Right cardiac atrium (tissue), 5 donors: Measurements from ENCODE around the gene REN. TPM values are rescaled to one million over a fixed set of nuclear protein-coding genes. Genes with fewer than 3 reads are reported as not detected.

Experiments
- ATAC-seq, 2 donors: fragments of 200-7000 bp; cut with Tn5 transposase; one replicate each; pipeline versions ENCODE4 v1.8.0 to v1.9.1; 2020; ENCODE audit warnings: moderate library complexity in 2 of 2, mild to moderate bottlenecking in 1 of 2
- DNase-seq, 3 donors: peaks; one replicate each; pipeline ENCODE4 v3.0.0-alpha.2; 2020
- H3K27ac ChIP-seq: one replicate; pipeline ENCODE4 v1.5.1; 2013; ENCODE audit warnings: mild to moderate bottlenecking, low read length, control low read depth, moderate library complexity
- H3K27me3 ChIP-seq: one replicate; pipeline ENCODE4 v1.6.1; 2013; ENCODE audit not compliant: control insufficient read depth, insufficient read depth
- H3K4me1 ChIP-seq: one replicate; pipeline ENCODE4 v1.6.1; 2013; ENCODE audit warnings: low read length; ENCODE audit not compliant: control insufficient read depth, insufficient read depth
- H3K4me3 ChIP-seq: one replicate; pipeline ENCODE4 v1.5.1; 2013; ENCODE audit warnings: low read length, control low read depth
- H3K9me3 ChIP-seq: one replicate; pipeline ENCODE4 v1.6.1; 2013; ENCODE audit warnings: low read length; ENCODE audit not compliant: control insufficient read depth
- WGBS: extraction: QIAGEN DNeasy Blood & Tissue Kit; methylation state at CpG from one replicate; pipeline ENCODE4 v1.1.7; 2013; 5-methylcytosine and 5-hydroxymethylcytosine counted together
- intact Hi-C, 4 donors: fragments of 100-400 bp; cut with DNase I; formaldehyde crosslinking; loops; one replicate each; pipeline versions ENCODE4 v1.11.0 to v1.14.0; 2022 to 2023
- long read RNA-seq, 4 donors: library from polyadenylated mRNA; unstranded; transcript quantifications; one replicate each; pipeline ENCODE4 v2.0.0, GENCODE V29; 2020 to 2021
- polyA plus RNA-seq: library from polyadenylated mRNA; stranded (reverse); fragments of 200-250 nt; gene quantifications from one replicate; pipeline ENCODE4 v1.2.3, GENCODE V29; 2013
- total RNA-seq, 4 donors: library from RNA; stranded (reverse); fragmentation: NEBNext Ultra II Directional; extraction: Animal tissue kit (Norgen Biotek cat#: 25700); gene quantifications; one replicate each; pipeline ENCODE4 v1.2.1, GENCODE V29; 2021
- donor health status: healthy with polysubstance abuse.
- donor health status: DM: no; HTN: yes; CAD: no.
- donor health status: DM: no; HTN: no; CAD: no.
- donor health status: DM: no; HTN: yes; CAD: no; lungs with severe emphysema.
- donor health status: DM: yes; HTN: yes; CAD: no.

The REN gene
- 1 to 10 TPM in 1 of 4 donors, under 1 TPM in 2, not detected in 1; 0.51 to 2.9 (median 0.89) TPM for total RNA-seq
- polyA plus RNA-seq, result 1.0 TPM
- long read RNA-seq, donor 1, result 0 reads
- long read RNA-seq, donor 2, partial matches to known transcripts, result 0 of 3 reads
- long read RNA-seq, donor 2, other reads (novel, unspliced or antisense), result 3 of 3 reads
- long read RNA-seq, donor 3, result 0 reads
- long read RNA-seq, donor 4, result 0 reads

GRCh38 chr1:204166219-204166618, at the start of gene REN:
TSS of gene REN (minus strand) at chr1:204166337. CDS start at chr1:204166293, 44 bp downstream.
- Histone ChIP-seq H3K9me3 (peaks cover 3% of the 10 kb centered on the region), H3K27ac (no peak within 1 kb of the TSS), H3K27me3 (no peaks in the 10 kb centered on the region), H3K4me3 (no peak within 1 kb of the TSS), H3K4me1 (no peaks in the 10 kb centered on the region)
- intact Hi-C loops, result no loop called here
- no peak for DNase-seq
- no peak for ATAC-seq
- 54% methylated on average over 5 of the region's 5 CpGs for WGBS

GRCh38 chr1:204213668-204214662, 47.8 kb upstream of the REN start, which contains the start of gene GOLT1A:
TSS of gene GOLT1A (minus strand) at chr1:204213988. CDS start at chr1:204213906, 82 bp downstream.
- DNase-seq (peak; percentile 71 to 86 (median 82)), ATAC-seq (peak; percentile 71 to 78)

GRCh38 chr1:204212715-204213114, 46.6 kb upstream of the REN start:
- intact Hi-C loops, result no loop called here
- DNase-seq (no peak), ATAC-seq (no peak)
- Histone ChIP-seq H3K27me3 (no peaks in the 10 kb centered on the region), H3K4me3 (no peak overlapping the region), H3K9me3 (no peaks in the 10 kb centered on the region), H3K4me1 (no peaks in the 10 kb centered on the region), H3K27ac (no peak overlapping the region)
- WGBS, result 91% methylated on average over 3 of the region's 3 CpGs

More at GRCh38 chr1:204213668-204214662, 47.8 kb upstream of the REN start, which contains the start of gene GOLT1A:
- intact Hi-C loops, result loop anchor here in 2 of 4 donors (2.0 kb wide), 1 partner anchor 149 kb away; no protein-coding TSS in a partner anchor
- H3K27me3 ChIP-seq, result no peaks in the 10 kb centered on the region
- no peak within 1 kb of the TSS for H3K4me3 ChIP-seq
- no peaks in the 10 kb centered on the region for H3K9me3 ChIP-seq
- H3K27ac ChIP-seq, result no peak within 1 kb of the TSS
- no peaks in the 10 kb centered on the region for H3K4me1 ChIP-seq
- 11% methylated on average over 41 of the region's 41 CpGs for WGBS

GRCh38 chr1:204211046-204211445, 44.9 kb upstream of the REN start:
- ATAC-seq (no peak), DNase-seq (no peak)
- WGBS, result 82% methylated on average over 7 of the region's 7 CpGs
- no peak overlapping the region for H3K4me3 ChIP-seq
- no peaks in the 10 kb centered on the region for H3K4me1 ChIP-seq
- H3K9me3 ChIP-seq, result no peaks in the 10 kb centered on the region
- no peaks in the 10 kb centered on the region for H3K27me3 ChIP-seq
- H3K27ac ChIP-seq, result no peak overlapping the region
- intact Hi-C loops, result loop anchor here in 1 of 4 donors (2.0 kb wide), 1 partner anchor 156 kb away; no protein-coding TSS in a partner anchor

- ATAC-seq (peak; percentile 87 to 89), DNase-seq (peak; percentile 63 to 88 (median 87))
- 19% methylated on average over 13 of the region's 13 CpGs for WGBS
- Histone ChIP-seq H3K27ac (no peak overlapping the region), H3K4me1 (no peaks in the 10 kb centered on the region), H3K4me3 (no peak overlapping the region), H3K9me3 (no peaks in the 10 kb centered on the region), H3K27me3 (no peaks in the 10 kb centered on the region)
- intact Hi-C loops, result loop anchor here in 3 of 4 donors (5.0 kb wide), 1 partner anchor 45 kb away; no protein-coding TSS in a partner anchor
Observed at GRCh38 chr1:204207136-204207616, 41.0 kb upstream of the REN start.

- H3K27me3 ChIP-seq, result no peaks in the 10 kb centered on the region
- DNase-seq, result no peak
- 49% methylated on average over 2 of the region's 2 CpGs for WGBS
- no peak overlapping the region for H3K27ac ChIP-seq
- H3K9me3 ChIP-seq, result no peaks in the 10 kb centered on the region
- no peaks in the 10 kb centered on the region for H3K4me1 ChIP-seq
- intact Hi-C loops, result loop anchor here in 3 of 4 donors (5.0 kb wide), 1 partner anchor 44 kb away; no protein-coding TSS in a partner anchor
- H3K4me3 ChIP-seq, result no peak overlapping the region
- no peak for ATAC-seq
Observed at GRCh38 chr1:204206121-204206520, 40.0 kb upstream of the REN start.

GRCh38 chr1:204205486-204205885, 39.3 kb upstream of the REN start:
- H3K9me3 ChIP-seq, result no peaks in the 10 kb centered on the region
- H3K4me3 ChIP-seq, result no peak overlapping the region
- no peak overlapping the region for H3K27ac ChIP-seq
- ATAC-seq (no peak), DNase-seq (no peak)
- intact Hi-C loops, result loop anchor here in 3 of 4 donors (5.0 kb wide), 1 partner anchor 43 kb away; no protein-coding TSS in a partner anchor
- H3K4me1 ChIP-seq, result no peaks in the 10 kb centered on the region
- H3K27me3 ChIP-seq, result no peaks in the 10 kb centered on the region

GRCh38 chr1:204204944-204205343, 38.8 kb upstream of the REN start:
- Histone ChIP-seq H3K9me3 (no peaks in the 10 kb centered on the region), H3K4me1 (no peaks in the 10 kb centered on the region), H3K27ac (no peak overlapping the region), H3K4me3 (no peak overlapping the region), H3K27me3 (no peaks in the 10 kb centered on the region)
- no peak for ATAC-seq
- WGBS, result 95% methylated on average over 2 of the region's 2 CpGs
- no peak for DNase-seq
- intact Hi-C loops, result loop anchor here in 3 of 4 donors (5.0 kb wide), 1 partner anchor 43 kb away; no protein-coding TSS in a partner anchor

- WGBS, result 89% methylated on average over 5 of the region's 5 CpGs
- ATAC-seq (no peak), DNase-seq (no peak)
- Histone ChIP-seq H3K4me3 (no peak overlapping the region), H3K9me3 (no peaks in the 10 kb centered on the region), H3K27ac (no peak overlapping the region), H3K4me1 (no peaks in the 10 kb centered on the region), H3K27me3 (no peaks in the 10 kb centered on the region)
- intact Hi-C loops, result no loop called here
Observed at GRCh38 chr1:204203206-204203767, 37.1 kb upstream of the REN start.

- H3K4me3 ChIP-seq, result no peak overlapping the region
- 90% methylated on average over 4 of the region's 4 CpGs for WGBS
- intact Hi-C loops, result no loop called here
Observed at GRCh38 chr1:204202481-204202880, 36.3 kb upstream of the REN start.

More at GRCh38 chr1:204202481-204202880, 36.3 kb upstream of the REN start:
- DNase-seq (no peak), ATAC-seq (no peak)
- Histone ChIP-seq H3K27me3 (no peaks in the 10 kb centered on the region), H3K27ac (no peak overlapping the region), H3K4me1 (no peaks in the 10 kb centered on the region), H3K9me3 (no peaks in the 10 kb centered on the region)
